ENCODE results near the gene FMN2. TPM values are rescaled to one million over a fixed set of nuclear protein-coding genes. Genes with fewer than 3 reads are reported as not detected.

FMN2 gene
- total RNA-seq, 3 donors from 2014 or later = 0.96 to 30.4 (median 3.5) TPM

DNA sequence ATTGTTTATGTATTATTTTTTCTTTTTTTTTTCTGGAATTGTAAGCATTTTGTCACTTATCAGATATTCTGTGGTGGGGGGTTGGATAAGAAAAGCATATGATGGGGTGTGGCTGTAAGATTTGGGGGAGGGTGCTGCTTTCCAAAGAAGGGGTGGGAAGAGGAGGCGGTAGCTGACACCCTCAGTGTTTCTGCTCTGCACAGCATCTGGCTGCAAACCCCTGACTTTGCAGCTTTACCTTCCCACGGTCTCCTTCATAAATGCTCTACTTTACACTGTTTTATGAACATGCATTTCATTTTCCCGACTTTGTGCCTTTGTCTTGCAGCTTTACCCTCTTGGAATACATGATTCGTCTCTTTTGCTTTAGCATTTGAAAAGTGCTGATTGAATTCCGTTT is 7.6 kb downstream of the FMN2 start:
- intact Hi-C loops (cut with DNase I, micrococcal nuclease) = no loop called here
- Histone ChIP-seq H3K9me3 (no peaks in the 10 kb centered on the region), H3K4me3 (no peak overlapping the region), H3K36me3 (ENCODE audit: low read depth) (no peaks in the 10 kb centered on the region), H3K4me1 (ENCODE audit: low read depth) (no peaks in the 10 kb centered on the region)
- TF ChIP-seq, protein P1, sequence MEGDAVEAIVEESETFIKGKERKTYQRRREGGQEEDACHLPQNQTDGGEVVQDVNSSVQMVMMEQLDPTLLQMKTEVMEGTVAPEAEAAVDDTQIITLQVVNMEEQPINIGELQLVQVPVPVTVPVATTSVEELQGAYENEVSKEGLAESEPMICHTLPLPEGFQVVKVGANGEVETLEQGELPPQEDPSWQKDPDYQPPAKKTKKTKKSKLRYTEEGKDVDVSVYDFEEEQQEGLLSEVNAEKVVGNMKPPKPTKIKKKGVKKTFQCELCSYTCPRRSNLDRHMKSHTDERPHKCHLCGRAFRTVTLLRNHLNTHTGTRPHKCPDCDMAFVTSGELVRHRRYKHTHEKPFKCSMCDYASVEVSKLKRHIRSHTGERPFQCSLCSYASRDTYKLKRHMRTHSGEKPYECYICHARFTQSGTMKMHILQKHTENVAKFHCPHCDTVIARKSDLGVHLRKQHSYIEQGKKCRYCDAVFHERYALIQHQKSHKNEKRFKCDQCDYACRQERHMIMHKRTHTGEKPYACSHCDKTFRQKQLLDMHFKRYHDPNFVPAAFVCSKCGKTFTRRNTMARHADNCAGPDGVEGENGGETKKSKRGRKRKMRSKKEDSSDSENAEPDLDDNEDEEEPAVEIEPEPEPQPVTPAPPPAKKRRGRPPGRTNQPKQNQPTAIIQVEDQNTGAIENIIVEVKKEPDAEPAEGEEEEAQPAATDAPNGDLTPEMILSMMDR (IDR thresholded peaks at IDR 0.05) = no peak
- DNase-seq (no peak), ATAC-seq (no peak)

DNA sequence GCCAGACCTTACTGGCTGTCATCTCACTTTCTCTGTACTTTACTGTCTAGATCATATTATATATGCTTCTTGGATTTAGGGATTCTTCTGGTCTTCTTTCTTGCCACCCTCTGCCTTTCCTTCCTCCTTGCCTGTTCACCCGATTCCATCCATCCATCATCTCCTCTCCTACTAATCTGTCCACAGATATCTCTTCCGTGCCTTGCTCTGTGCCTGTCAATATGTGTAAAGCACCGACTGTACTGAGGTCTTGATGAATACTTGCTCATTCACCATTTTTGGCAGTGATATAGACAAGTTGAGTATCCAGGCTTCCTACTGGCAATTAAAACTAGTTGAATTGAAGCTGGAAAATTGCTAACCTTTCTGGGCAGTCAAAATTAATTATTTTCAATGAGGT is 8.1 kb downstream of the FMN2 start:
- Histone ChIP-seq H3K36me3 (ENCODE audit: low read depth) (no peaks in the 10 kb centered on the region), H3K4me1 (ENCODE audit: low read depth) (no peaks in the 10 kb centered on the region), H3K4me3 (no peak overlapping the region), H3K9me3 (no peaks in the 10 kb centered on the region)
- TF ChIP-seq, protein P1 (IDR thresholded peaks at IDR 0.05) = no peak
- ATAC-seq = no peak
- intact Hi-C loops (cut with DNase I, micrococcal nuclease) = no loop called here
- no peak for DNase-seq

DNA sequence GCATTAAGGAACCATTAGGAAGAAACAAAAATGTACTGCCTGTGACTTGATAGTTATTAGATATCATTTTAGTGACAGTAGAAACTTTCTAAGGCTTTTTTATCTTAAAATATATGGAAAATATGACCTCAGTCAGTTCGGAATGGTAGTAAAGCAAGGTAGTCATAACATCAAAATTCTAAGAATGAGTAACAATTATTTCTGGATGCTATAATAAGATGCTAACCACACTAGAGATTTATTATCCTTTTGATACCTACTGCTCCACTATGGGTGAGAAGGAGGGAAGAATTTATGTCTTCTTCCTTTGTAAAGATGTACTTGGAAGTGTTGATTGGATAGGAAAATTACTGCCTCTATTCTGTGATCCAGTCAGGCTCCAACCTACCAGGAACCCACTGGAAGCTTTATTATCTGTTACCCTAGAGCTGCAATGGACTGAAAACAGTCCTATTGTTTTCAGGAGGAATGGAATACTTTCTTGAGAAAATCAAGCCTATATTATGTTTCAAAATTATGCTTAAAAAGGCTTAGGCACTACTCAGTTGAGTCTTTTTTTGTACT is 8.8 kb downstream of the FMN2 start:
- ATAC-seq (no peak), DNase-seq (no peak)
- TF ChIP-seq, protein P1 (IDR thresholded peaks at IDR 0.05) = no peak
- H3K9me3 ChIP-seq = no peaks in the 10 kb centered on the region
- no peak overlapping the region for H3K4me3 ChIP-seq
- H3K4me1 ChIP-seq (ENCODE audit: low read depth) = no peaks in the 10 kb centered on the region
- no peaks in the 10 kb centered on the region for H3K36me3 ChIP-seq (ENCODE audit: low read depth)
- intact Hi-C loops (cut with DNase I, micrococcal nuclease) = no loop called here

DNA sequence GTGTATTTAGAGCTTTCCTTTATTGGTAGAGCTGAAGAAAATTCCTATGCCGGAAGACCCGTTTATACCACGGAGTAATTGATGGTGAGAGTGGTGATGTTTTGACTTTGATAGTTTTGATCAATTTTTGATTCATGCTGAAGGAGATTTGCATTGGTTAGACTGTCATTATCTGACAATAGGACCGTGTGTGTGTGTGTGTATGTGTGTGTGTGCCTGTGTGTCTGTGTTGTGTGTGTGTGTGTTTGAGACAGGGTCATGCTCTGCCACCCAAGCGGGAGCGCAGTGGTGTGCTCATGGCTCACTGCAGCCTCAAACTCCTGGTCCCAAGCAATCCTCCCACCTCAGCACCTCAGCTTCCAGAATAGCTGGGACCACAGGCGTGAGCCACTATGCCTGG is 9.6 kb downstream of the FMN2 start:
- Histone ChIP-seq H3K4me1 (ENCODE audit: low read depth) (no peaks in the 10 kb centered on the region), H3K4me3 (no peak overlapping the region), H3K9me3 (no peaks in the 10 kb centered on the region), H3K36me3 (ENCODE audit: low read depth) (no peaks in the 10 kb centered on the region)
- ATAC-seq = no peak
- TF ChIP-seq, protein P1 (IDR thresholded peaks at IDR 0.05) = no peak
- intact Hi-C loops (cut with DNase I, micrococcal nuclease) = no loop called here
- no peak for DNase-seq

DNA sequence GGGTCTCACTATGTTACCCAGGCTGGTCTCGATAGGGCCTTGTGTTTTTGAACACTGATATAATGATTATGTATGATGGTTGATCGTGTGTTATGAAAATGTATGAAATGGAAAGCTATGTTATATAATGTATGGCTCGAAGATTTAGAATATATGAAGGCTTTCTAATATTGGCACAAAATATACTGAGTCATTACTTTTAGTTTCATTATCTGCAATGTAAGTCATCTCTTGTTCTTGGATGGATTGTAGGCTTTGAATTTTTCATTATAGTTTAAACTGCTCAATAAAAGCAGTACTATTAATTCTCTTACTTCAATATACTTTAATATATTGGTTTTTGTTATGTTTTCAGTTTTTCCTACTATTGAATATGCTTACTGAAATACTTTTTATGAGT is 10.1 kb downstream of the FMN2 start:
- Histone ChIP-seq H3K9me3 (no peaks in the 10 kb centered on the region), H3K4me1 (ENCODE audit: low read depth) (no peaks in the 10 kb centered on the region), H3K36me3 (ENCODE audit: low read depth) (no peaks in the 10 kb centered on the region), H3K4me3 (no peak overlapping the region)
- ATAC-seq (no peak), DNase-seq (no peak)
- TF ChIP-seq, protein P1 (IDR thresholded peaks at IDR 0.05) = no peak
- intact Hi-C loops (cut with DNase I, micrococcal nuclease) = no loop called here

DNA sequence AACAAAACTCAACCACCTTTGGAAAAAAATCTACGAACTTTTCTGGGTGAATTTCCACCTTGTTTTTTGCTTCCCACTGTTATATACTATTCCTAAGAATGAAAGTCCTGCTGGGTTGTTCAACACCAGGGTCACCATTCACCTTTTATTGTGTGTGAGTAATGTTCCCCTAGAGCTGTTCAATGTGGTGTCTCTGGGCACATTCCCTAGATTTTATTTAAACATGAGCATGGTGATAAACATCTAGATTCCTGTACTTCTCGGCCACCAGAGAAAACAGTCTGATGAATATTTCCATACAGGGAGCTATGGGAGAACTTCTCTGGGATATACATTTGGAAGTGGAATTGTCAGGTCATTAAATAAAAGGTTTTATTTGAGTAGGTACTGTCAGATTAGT is 13.0 kb downstream of the FMN2 start:
- TF ChIP-seq, protein P1 (IDR thresholded peaks at IDR 0.05) = no peak
- H3K36me3 ChIP-seq (ENCODE audit: low read depth) = no peaks in the 10 kb centered on the region
- ATAC-seq (no peak), DNase-seq (no peak)
- no peaks in the 10 kb centered on the region for H3K9me3 ChIP-seq
- peaks cover 3% of the 10 kb centered on the region for H3K4me1 ChIP-seq (ENCODE audit: low read depth)
- H3K4me3 ChIP-seq = no peak overlapping the region
- intact Hi-C loops (cut with DNase I, micrococcal nuclease) = no loop called here
